NCI-H748 (cell line): ENCODE measurements around the gene CMSS1.

ENCODE experiments used
- DNase-seq: peaks from one replicate; lab custom pipeline; 2025; ENCODE audit not compliant: unreplicated experiment; lab: John Stamatoyannopoulos, UW

Gene CMSS1

DNA sequence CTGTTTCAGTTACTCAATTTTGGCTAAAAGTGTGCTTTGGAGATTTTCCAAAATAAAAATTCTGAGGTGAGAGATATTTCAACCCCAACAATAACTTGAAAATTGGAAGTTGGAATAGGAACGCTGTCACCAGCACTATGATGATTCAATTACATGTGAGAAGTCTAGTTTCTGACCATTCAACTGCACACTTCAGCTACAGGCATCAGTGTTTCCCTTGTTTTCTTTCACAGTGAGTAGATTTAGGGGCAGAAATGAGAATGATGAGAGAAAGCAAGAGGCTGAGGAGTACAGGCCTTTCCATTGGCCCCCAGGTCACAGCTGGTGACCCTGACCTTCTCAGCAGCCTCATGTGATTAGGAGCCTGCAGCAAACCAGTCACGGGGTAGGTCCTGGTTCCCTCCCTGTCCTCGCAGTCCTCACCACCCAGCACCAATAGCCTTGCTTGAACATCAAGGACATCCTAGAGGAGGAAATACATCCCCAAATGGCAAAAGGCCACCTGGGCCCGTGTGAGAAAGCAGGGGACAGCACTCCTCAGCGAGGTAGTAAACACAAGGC, 306.6 kb downstream of the CMSS1 start:
- DNase-seq = no peak

DNA sequence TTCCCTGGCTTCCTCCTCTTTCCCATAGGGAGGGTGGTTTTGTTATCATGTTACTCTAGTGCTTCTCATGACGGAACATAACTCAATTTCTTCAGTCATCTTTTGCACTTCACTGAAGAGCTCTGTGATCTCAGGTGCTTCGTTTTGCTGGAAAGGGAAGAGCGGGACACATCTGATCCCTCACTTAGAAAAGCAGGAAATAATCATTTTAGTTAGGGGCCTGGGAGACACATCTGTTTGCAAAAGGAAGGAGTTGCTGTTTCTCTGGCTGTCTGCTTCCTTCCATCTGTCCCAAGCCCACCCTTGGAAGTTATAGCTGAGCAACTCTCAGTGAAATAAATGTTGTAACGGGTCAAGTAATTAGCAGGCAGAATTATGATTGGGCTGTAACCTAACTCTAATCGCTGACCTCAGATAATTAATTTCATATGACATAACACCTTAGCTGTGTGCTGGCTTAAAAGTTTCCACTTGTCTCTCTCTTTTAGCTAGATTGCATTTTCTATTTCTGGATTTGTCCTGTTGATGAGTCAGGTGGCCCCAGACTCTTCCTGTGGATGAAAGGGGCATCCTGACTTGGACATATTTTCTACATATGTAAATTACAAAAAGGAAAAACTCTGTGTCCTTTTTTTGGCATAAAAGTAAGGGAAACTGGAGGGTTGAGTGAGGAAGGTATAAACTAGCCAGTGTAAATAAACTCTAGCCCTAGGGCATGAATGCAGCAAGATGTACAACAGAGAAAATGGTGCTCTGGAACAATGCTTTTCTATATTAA, 307.7 kb downstream of the CMSS1 start:
- DNase-seq = no peak

DNA sequence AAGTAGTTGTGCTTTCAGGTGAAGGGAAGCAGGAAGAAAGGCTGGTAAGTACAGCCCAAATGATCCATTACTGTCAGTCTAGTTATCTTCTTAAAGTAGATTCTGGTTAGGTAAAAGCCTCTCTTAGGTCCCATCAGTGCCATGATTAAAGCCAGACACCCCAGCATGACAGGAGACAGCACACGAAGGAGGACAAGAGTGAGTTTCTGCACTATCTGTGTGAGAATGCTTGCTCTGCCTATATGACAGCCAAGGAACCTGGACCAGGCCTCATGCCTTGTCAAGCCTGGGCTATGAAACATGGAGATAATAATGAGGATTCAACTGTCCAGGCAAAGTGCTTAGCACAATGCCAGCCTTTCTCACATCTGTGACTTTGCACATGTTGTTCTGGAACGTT, 310.1 kb downstream of the CMSS1 start:
- no peak for DNase-seq

DNA sequence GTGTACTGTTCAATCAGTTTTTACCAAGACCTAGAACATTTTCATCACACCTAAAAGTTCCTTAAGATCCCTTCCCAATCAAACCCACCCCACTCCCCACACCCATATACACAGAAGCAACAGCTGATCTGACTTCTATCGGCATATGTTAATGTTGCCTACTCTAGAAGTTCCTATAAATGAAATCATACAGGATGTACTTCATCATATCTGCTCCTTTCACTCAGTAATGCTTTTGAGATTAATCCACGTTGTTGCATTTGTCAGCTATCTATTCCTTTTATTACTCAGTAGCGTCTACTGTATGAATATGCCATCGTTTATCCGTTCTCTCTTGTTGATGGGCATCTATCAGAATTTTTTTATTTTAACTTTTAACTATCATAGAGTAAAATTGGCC, 310.9 kb downstream of the CMSS1 start:
- DNase-seq = no peak

DNA sequence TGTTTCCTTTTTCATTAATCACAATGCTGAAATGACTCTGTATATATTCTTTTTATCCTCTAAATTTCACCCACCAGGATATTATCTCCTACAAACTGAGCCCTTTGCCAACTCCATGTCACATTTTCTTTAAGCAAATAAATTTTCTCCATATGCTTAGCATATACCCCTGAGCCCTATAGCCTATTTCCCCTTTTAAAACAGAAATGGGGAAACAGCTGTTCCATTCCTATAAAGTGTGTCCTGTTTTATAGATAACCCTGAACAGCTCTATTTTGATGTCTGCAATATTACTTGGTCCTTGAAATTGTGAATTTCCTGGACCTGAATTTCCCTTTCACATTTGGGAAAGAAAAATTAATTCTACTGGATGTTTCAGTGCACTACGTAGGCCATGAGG, 312.3 kb downstream of the CMSS1 start:
- no peak for DNase-seq

DNA sequence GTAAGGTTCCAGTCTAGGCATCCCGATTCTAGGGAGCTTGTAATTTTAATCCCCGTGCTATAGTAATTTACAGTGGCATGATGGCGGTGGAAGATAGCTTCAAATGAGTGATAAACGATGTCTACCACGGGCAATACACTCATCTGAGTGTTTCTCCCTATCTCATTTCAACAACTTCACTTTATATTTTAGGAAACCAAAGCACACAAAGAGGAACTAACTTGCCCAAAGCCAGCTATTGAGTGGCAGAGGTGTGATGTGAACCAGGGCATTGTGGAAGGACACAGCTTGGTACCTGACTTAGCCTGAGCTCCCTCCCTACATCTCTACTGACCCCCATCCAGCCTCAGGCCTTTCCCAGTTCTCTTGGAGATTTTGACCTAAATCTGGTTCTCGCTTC, 313.6 kb downstream of the CMSS1 start:
- DNase-seq = no peak

DNA sequence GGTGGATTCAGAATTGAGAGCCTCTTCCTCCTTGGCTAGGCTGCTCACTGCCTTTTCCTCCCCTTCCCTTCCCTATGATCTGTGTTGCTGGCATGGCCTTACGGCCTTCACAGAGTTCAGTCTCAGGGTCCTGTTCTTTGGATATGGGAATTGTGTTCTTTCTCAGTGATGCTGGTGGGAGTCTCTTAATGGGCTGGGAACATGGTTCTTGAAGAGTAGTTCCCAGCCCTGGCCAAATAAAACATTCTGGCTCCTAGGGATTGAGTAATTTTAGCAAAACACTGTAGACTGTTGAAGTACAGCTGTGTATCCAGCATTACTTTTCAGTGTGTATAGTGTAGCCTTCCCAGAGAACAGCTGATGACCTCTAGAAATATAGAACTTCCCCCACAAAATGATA, 319.3 kb downstream of the CMSS1 start:
- no peak for DNase-seq

DNA sequence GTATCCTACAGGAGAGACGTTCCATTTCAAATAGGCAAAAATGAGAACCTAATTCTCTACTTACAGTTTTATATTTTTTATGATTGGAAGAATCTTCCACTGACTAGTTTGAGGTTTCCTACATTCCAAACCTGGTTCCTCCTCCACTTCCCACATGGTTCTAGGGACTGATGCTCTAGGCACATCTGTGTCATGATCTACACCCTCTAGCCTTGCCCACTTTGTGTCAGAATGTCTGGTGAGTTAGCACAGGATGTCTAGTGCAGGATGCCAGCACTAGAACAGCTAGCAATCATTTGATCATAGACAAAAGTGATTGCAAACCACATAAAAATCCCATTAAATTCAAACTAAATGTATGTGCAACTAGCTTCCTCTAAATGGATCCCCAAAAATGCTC, 323.3 kb downstream of the CMSS1 start:
- DNase-seq = no peak

DNA sequence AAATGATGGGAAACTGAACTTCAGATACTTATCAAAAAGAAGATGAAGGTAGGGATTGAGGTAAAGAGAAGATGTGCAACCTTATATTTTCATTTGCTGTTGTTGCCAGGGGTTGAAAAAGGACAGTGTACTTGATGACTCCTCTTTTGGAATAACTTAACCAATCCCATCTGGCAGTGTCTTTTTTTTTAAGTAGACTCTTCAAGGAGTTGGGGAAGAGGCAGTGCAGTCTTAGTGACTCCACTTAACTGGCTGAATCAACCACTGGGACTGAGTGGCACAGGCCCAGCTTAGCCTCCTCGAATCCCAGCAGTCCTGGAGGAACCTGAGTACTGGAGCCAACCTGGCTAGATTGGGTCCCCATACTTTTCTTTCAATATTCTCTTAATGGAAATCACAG, 323.9 kb downstream of the CMSS1 start:
- no peak for DNase-seq

DNA sequence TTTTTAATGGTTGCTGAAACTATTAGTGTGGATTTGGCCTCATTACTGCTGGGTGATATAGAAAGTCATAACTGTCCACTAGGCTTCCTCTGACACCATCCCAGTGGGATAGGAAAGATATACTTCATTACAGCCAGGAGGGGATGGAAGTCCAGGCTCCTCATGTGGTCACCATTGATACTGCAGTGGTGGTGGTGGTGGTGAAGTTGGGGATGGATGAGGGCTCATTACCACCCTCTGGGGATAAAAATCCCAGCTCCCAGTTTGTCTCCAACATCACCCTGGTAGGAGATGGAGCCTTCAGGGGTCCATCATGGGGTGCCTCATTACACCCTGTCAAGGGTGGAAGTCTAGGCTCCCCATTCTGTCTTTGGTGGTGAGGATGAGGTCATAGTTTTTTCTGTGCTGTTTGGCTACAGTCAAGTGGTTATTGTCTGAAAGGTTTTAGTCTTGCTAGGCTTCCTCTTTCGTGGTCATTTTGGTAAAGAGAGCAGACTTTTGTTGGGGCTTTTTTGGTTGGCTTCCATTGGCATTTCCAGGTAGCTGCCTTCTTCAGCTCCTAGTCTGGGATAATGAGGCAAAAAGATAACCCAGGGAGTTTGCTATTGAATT, 326.7 kb downstream of the CMSS1 start:
- DNase-seq = no peak

DNA sequence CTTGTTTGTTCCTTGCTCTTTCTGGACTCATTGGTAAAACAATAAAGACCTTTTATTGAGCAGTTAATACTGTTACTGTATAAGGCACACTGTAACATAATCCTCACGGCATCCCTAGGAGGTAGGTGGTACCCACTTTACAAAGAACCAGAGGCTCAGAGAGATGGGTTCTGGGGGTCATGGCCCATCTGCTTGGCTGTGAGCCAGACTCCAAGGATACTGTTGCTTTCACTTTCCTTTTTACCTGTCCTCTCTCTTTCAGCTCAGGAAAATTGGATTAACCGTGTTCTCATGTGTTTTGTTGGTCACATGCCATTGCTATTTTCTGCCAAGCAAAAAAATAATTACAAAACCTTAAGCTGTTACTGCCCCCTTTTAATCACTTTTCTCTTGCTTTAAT, 331.5 kb downstream of the CMSS1 start:
- peak; percentile 48 for DNase-seq

DNA sequence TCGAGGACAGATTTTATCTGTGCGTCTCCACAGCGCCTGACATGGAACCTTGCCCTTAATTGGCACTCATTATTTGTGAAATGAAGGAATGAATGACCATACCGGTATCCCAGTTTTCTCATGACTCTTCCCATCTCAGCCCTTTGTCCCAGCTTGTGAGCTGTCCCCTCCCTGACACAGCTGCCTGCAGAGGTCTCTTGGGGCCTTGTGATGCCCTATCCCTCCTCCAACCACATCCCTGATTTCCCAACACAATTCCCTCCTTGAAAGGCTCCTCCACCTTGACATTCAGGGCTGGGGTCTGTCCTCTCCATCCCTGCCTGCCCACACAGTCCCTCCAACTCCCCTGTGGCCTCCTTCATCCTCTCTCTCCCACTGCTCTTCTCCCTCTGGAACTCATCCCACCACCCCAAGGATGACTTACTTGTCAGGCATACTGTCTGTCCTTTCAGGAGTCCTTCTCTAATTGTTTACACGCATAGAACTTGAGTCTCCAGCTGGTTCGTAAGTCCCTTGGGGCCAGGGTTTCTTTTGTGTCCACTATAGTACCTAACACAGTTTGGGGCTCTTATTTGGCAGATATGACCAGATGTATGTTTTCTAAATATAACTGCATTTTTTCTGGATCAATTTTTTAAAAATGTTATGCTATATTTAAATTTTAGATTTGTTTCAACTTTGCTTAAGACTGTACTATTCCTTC, 332.2 kb downstream of the CMSS1 start:
- DNase-seq = no peak

DNA sequence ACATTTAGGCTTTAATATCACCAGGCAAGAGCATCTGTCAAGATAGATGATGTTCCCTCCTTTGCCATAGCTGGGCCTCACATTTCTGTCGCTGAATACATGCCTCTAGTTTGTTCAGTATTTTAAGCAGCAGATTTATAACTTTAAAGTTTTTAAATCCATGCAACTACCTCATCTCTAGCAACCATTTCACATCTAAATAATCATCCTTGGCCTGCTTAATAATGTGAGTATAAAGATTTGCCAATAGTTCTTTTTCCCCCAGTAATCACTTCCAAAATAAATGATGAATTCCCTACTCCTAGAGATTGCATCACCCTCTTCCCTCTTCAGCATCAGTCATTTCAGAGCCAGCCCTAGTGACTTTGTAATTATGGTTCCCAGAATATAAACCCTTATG, 332.8 kb downstream of the CMSS1 start:
- no peak for DNase-seq

DNA sequence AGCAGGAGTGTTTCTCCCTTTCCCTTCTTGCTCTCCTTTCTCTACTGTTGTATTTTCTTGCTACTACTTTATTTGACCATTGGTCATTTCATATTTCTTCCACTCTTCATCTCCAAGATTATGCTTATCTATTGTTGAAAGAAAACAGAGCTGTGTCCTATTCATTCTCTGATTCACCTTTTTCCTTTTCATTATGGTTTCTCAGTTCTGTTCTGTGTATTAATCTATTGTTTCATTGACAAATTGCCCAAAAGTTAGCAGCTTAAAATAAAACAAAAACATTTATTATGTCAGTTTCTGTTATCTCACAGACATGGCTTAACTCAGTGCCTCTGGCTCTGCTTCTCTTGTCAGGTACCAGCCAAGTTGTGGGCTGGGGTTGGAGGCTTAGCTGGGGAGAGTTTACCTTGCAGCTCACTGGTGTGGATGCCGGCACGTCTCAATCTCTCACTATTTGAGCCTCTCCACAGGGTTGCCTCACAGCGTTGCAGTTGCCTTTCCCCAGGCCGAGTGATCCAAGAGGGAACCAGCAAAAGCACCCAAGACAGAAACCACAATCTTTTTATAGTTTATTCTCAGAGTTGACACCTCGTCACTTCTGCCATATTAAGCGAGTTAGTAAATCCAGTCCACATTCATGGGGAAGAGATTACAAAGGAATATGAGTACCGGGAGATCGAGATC, 333.5 kb downstream of the CMSS1 start:
- no peak for DNase-seq

DNA sequence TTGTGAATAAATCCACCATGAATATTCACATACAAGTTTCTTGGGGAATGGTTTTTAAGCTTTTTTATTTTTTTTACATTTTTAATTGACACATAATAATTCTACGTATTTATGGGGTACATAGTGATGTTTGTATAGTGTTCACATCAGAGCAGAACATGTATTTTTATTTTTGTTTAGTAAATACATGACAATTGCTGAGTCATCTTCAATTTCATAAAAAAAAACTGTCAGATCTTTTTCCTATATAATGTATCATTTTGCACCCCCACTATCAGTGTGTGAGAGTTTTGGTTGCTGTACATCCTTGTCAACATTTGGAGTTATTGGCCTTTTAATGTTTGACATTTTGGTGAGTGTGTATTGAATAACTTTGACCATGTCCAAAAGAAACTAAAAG, 336.5 kb downstream of the CMSS1 start:
- DNase-seq = no peak

DNA sequence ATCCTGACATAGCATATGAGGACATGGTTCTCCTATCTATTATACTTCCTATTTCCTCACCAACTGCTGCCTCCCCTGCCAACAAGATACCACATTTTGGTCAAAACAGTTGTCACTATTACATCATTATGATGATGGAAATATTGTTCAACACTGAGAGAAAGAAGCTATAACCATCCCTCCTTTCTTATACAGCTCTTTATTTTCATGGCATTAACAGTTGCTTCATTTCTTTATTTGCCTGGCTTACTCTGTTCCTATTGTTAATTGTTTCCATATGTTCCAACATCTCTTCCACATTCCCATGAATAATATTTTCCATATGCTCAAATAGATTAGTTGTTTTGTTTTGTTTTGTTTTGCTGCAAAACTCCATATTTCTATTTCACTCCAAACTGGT, 337.5 kb downstream of the CMSS1 start:
- DNase-seq = no peak

DNA sequence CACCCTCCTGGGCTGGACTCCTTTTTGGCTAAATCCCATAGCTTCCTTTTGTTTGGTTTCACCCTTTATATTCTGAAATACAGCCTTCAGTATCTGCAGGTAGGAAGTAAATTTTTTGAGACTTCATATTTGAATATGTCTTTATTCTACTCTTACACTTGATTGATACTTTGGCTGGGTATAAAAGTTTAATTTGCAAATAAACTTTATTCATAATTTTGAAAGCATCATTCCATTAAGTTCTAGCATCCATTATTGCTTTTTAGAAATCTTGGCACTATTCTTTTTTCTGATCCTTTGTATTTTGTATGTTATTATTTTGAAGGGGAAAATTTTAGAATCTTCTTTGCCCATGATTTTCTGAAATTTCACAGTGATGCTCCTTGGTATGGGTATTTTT, 337.9 kb downstream of the CMSS1 start:
- no peak for DNase-seq

DNA sequence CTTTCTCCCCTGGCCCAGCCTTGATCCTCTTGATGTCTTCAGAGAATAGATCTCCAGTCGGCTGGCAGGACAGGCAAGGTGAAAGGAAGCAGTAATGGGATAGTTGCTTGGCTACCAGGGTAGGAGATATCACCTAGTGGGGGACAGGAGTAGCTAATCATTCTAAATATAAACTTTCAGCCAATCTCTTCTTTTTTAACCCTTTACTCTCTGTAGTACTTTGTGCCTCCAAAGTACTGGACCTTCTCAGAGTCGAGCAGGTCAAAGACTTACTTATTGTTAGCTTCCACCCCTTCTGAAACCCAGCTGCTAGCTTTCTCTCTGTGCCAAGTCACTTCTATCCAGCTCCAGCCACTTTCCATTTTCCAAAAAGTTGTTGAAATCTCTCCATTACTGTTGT, 340.0 kb downstream of the CMSS1 start:
- DNase-seq = no peak

DNA sequence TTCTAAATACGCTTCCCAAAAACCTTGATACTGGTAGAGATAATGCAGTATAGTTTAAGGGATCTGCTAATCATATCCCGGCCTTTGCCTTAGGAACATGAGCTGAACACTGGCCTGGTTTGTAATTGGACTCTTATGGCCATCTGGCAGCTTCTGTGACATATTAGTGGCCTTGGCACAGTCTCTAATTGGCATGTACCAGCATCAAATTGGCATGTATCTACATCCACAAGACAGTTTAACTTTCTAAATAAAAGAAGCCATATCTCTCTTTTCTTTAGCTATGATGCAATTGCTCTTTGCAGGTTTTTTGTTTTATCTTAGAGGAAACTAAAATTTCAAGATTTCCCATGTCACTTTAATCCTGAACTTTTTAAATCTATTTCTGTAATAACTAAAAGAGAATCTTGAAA, 341.3 kb downstream of the CMSS1 start:
- DNase-seq = no peak

DNA sequence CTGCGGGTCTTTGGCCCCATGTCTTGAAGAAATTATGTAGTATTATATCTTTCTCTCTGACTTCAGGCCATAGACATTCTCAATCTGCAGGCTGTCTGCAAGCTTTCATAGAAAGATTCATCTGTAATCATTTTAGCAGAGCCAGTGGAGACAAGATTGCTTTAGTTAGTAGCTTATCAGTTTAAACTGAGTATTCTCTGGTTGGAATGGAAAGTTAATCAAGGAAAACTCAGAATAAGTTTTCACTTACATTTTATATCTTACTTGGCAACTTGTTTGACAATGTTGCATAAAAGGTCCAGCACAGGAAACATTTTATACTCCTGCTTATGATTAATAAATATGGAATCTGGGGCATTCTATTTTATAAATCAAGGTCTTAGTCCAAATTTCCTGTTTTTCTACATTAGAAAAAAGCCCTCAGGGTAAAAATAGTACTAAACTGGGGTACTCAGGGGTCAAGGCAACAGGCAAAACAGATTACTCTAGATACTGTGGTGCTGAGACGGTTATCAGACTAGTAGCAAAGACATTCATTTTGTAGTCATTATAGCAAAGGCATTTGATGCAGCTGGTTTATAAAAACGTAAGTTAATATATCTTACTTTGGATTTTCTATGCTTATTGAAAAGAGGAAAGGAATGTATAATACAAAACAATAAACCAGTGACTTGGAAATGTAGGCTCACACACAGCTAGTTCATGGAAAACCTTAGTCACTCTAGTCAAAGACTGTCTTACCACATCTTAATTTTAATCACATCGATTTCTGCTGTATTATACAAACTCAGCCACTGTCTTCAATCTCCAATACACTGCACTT, 341.9 kb downstream of the CMSS1 start:
- no peak for DNase-seq

DNA sequence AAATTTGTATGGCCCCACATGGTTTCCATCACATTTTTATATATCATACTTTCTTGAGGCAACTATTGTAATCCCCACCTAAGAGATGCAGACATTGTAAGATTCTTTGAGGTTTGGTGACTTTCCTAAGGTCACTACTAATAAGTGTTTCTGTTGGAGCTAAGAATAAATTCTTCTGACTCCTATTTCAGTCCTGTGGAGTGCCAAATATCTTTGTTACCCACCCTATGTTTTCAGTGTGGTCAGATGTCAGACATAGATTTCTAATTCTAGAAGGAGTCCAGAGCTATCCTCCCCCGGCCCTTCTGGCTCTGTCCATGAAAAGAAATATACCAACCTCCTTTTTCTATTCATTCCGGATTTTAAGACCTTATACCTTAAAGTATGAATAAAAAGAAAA, 342.9 kb downstream of the CMSS1 start:
- no peak for DNase-seq
